CD1c-positive myeloid dendritic cell (primary cell): Measurements from ENCODE around the gene SKA1.
A peak's percentile ranks its signal among the peaks of the same experiment; 100 is the strongest.

Experiments used
- DNase-seq: peaks from one replicate; pipeline ENCODE4 v3.0.0-alpha.2; 2016; ENCODE audit errors: extremely low spot score

Gene SKA1

GRCh38 chr18:50374753-50375391, at the start of gene SKA1:
TSS of gene SKA1 (plus strand) at chr18:50375046. CDS start at chr18:50375831, 785 bp downstream.
- peak; percentile 98 for DNase-seq

- no peak for DNase-seq
Measured at GRCh38 chr18:50327983-50328382, 46.9 kb upstream of the SKA1 start.

GRCh38 chr18:50330176-50330575, 44.7 kb upstream of the SKA1 start:
- no peak for DNase-seq

GRCh38 chr18:50331691-50332090, 43.2 kb upstream of the SKA1 start:
- DNase-seq: no peak

GRCh38 chr18:50334546-50335152, 40.2 kb upstream of the SKA1 start:
- DNase-seq: peak; percentile 68

GRCh38 chr18:50338122-50338521, 36.7 kb upstream of the SKA1 start:
- peak; percentile 48 for DNase-seq

- no peak for DNase-seq
Measured at GRCh38 chr18:50338715-50339114, 36.1 kb upstream of the SKA1 start.

GRCh38 chr18:50340078-50340477, 34.8 kb upstream of the SKA1 start:
- DNase-seq: no peak

- DNase-seq: no peak
Measured at GRCh38 chr18:50341443-50341842, 33.4 kb upstream of the SKA1 start.

GRCh38 chr18:50350699-50351098, 24.1 kb upstream of the SKA1 start:
- no peak for DNase-seq

- peak; percentile 78 for DNase-seq
Measured at GRCh38 chr18:50356036-50356945, 18.6 kb upstream of the SKA1 start.

GRCh38 chr18:50358844-50359243, 16.0 kb upstream of the SKA1 start:
- DNase-seq: no peak

GRCh38 chr18:50359806-50360205, 15.0 kb upstream of the SKA1 start:
- no peak for DNase-seq

- no peak for DNase-seq
Measured at GRCh38 chr18:50360611-50361010, 14.2 kb upstream of the SKA1 start.

- no peak for DNase-seq
Measured at GRCh38 chr18:50369672-50370071, 5.2 kb upstream of the SKA1 start.

GRCh38 chr18:50372743-50373142, 2.1 kb upstream of the SKA1 start:
- no peak for DNase-seq

- DNase-seq: no peak
Measured at GRCh38 chr18:50373561-50374219, 1.2 kb upstream of the SKA1 start.

- no peak for DNase-seq
Measured at GRCh38 chr18:50374220-50374752, 560 bp upstream of the SKA1 start.

GRCh38 chr18:50377061-50377798, 2.4 kb downstream of the SKA1 start:
- DNase-seq: no peak

- no peak for DNase-seq
Measured at GRCh38 chr18:50388988-50389387, 14.1 kb downstream of the SKA1 start.

GRCh38 chr18:50393802-50394201, 19.0 kb downstream of the SKA1 start:
- no peak for DNase-seq
